K562 (cell line): ENCODE data around the gene KLHL24.

Experiments
- PKNOX1 ChIP-seq: fragments of 450-650 bp; IDR thresholded peaks from 2 replicates; pipeline ENCODE4 v1.6.1; 2016
- POLR2A ChIP-seq: fragments of 450-650 bp; conservative IDR thresholded peaks from 2 replicates; pipeline ENCODE4 v1.6.1; 2016
- SRF ChIP-seq, 2 experiments: fragments of 250-450, 450-650 bp in 1 of 2; sonication (Bioruptor Pico) in 1 of 2; sonication (generic) in 1 of 2; formaldehyde crosslinking; IDR thresholded peaks; 2 replicates each; pipeline versions ENCODE4 v1.5.0 to v1.5.1; 2020 to 2022; ENCODE audit warnings: mild to moderate bottlenecking in 1 of 2, missing genetic modification reagents in 1 of 2

DNA sequence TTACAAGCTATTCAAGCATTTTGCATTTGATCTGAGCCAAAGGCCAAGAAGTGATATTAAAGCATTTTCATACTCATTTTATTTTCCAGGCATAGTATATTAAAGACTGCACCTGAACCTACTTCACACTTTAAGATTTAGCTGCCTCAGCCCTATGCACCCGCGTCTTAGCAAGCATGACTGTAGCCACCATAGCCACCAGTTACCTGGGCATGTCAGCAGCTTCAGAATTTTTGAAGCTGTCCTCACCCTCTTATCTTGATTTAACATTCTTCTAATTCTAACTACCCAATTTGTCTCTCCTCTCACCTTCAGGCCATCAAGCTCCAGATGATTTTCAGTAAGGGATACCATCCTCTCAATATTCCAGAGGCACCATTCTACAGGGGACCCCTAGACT, 40.8 kb upstream of the KLHL24 start:
- TF ChIP-seq POLR2A (no peak), SRF (CRISPR knock-in tag; IDR thresholded peaks at IDR 0.05) (no peak), PKNOX1 (no peak)
